Nephron progenitor cell (in vitro differentiated cells): ENCODE results near the gene ABCA12.

Experiments used
- DNase-seq: peaks from one replicate; pipeline ENCODE4 v3.0.0; 2021
- H3K27ac Mint-ChIP-seq: 2 replicates; pipeline ENCODE4 v1.8.0; 2021; ENCODE audit warnings: mild to moderate bottlenecking, moderate library complexity, mixed read lengths
- H3K27me3 Mint-ChIP-seq: 2 replicates; pipeline ENCODE4 v1.8.0; 2021; ENCODE audit warnings: mild to moderate bottlenecking, low read depth, mixed read lengths; ENCODE audit not compliant: poor library complexity
- H3K36me3 Mint-ChIP-seq: 2 replicates; pipeline ENCODE4 v1.8.0; 2021; ENCODE audit warnings: low read depth, mixed read lengths
- H3K4me1 Mint-ChIP-seq: 2 replicates; pipeline ENCODE4 v1.8.0; 2021; ENCODE audit warnings: mixed read lengths
- H3K4me3 Mint-ChIP-seq: 2 replicates; pipeline ENCODE4 v1.8.0; 2021; ENCODE audit warnings: mild to moderate bottlenecking, moderate library complexity, mixed read lengths
- H3K9me3 Mint-ChIP-seq: 2 replicates; pipeline ENCODE4 v1.8.0; 2021; ENCODE audit warnings: mild to moderate bottlenecking, moderate library complexity, mixed read lengths
- TF ChIP-seq, protein P1 (sequence below): fragments of 200-600 bp; sonication (generic); IDR thresholded peaks from 2 replicates; pipeline ENCODE4 v1.5.0; 2021; ENCODE audit warnings: antibody characterized with exemption

The ABCA12 gene

DNA sequence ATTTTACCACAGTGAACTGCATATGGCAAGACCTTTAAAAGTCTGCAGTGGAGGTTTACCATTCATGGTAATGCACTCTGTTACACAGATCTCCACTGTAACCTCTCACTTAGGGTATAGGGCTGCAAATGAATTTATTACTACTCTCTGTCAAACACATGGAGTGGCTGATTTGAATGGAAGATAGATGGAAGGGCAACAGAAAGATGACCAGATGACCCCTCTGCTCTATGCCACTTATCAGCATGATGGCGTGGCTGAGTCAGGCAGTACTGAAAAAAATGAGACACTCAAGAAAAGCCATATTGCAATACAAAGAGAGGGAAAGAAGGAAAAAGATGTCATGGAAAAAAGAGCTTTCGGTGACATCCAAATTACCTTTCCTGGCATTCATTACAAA is 72.3 kb downstream of the ABCA12 start:
- Mint-ChIP-seq H3K4me3 (no peak overlapping the region), H3K27me3 (peaks cover 3% of the 10 kb centered on the region), H3K36me3 (no peaks in the 10 kb centered on the region), H3K9me3 (no peaks in the 10 kb centered on the region), H3K4me1 (no peaks in the 10 kb centered on the region), H3K27ac (no peak overlapping the region)
- DNase-seq, result no peak
- TF ChIP-seq, protein P1, sequence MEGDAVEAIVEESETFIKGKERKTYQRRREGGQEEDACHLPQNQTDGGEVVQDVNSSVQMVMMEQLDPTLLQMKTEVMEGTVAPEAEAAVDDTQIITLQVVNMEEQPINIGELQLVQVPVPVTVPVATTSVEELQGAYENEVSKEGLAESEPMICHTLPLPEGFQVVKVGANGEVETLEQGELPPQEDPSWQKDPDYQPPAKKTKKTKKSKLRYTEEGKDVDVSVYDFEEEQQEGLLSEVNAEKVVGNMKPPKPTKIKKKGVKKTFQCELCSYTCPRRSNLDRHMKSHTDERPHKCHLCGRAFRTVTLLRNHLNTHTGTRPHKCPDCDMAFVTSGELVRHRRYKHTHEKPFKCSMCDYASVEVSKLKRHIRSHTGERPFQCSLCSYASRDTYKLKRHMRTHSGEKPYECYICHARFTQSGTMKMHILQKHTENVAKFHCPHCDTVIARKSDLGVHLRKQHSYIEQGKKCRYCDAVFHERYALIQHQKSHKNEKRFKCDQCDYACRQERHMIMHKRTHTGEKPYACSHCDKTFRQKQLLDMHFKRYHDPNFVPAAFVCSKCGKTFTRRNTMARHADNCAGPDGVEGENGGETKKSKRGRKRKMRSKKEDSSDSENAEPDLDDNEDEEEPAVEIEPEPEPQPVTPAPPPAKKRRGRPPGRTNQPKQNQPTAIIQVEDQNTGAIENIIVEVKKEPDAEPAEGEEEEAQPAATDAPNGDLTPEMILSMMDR, result no peak

DNA sequence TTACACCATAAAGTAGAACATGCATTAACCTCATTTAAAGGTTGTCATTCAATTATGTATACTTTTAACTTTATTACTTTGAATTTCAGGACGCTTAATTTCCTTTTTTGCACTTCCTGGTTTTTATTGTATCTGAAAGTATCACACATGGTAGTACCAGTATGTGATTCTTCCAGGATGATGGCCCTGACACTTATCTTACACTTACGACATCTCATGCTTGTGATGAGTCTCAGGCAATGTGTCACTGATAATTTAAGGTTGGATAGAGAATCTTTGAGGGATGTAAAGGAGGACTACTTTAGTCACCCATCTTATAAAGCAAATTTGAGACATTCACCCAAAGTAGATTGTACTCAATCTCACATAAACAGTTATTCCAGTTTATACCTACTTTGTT is 74.9 kb downstream of the ABCA12 start:
- Mint-ChIP-seq H3K36me3 (no peaks in the 10 kb centered on the region), H3K4me3 (no peak overlapping the region), H3K4me1 (no peaks in the 10 kb centered on the region), H3K27ac (no peak overlapping the region), H3K27me3 (peaks cover 3% of the 10 kb centered on the region), H3K9me3 (no peaks in the 10 kb centered on the region)
- TF ChIP-seq, protein P1, result no peak
- no peak for DNase-seq

DNA sequence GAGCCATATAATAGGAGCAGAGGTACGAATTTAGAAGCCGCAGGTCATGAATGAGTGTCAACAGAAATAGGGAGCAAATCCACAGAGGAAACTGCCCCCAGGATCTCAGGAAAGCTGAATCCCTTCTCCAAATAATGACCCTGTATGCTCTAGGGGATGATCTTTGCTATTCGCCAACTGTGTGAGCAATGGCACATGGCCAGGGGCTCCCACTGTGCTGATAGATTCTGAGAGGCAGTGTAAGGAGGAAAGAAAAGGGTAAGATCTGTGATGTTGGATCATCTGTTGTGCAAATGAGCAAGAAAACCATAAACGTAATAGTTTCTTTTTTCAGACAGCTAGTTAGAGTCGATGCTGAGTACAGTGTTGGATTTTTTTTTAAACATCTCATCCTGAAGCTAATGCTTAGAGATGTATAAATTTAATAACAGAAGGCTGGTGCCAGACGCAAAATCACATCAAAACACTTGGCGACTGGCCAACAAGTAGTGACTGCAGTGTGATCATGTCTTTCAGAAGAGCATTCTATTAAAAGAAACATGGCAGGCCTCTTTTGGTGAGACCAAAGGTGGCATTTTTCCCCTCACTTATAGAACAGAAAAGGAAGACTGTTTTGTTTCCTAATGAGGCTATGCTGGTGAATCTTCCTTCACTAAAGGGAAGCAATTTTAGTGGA is 77.4 kb downstream of the ABCA12 start:
- TF ChIP-seq, protein P1, result no peak
- no peak for DNase-seq
- H3K4me3 Mint-ChIP-seq, result no peak overlapping the region
- H3K27me3 Mint-ChIP-seq, result peaks cover 3% of the 10 kb centered on the region
- peaks cover 4% of the 10 kb centered on the region for H3K4me1 Mint-ChIP-seq
- no peaks in the 10 kb centered on the region for H3K36me3 Mint-ChIP-seq
- H3K27ac Mint-ChIP-seq, result no peak overlapping the region
- no peaks in the 10 kb centered on the region for H3K9me3 Mint-ChIP-seq

DNA sequence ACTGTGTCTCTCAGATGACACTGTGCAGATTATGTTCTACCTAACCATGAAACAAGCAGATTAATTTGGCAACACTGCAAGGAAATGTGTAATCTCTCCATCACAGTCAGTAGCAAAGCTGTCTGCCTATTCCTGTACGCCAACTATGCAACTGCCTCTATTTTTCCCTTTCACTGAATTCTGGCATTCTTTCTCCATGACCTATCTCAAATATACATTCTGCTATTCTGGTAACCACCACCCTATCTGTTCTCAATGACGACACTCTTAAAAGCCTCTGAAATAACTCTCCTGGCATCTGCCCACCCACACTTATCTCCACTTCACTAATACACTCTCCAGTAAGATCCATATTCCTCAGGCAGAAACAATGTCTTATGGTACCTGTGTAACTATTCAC is 78.7 kb downstream of the ABCA12 start:
- peaks cover 3% of the 10 kb centered on the region for H3K27me3 Mint-ChIP-seq
- peaks cover 7% of the 10 kb centered on the region for H3K4me1 Mint-ChIP-seq
- TF ChIP-seq, protein P1, result no peak
- H3K4me3 Mint-ChIP-seq, result no peak overlapping the region
- no peaks in the 10 kb centered on the region for H3K9me3 Mint-ChIP-seq
- DNase-seq, result no peak
- no peak overlapping the region for H3K27ac Mint-ChIP-seq
- H3K36me3 Mint-ChIP-seq, result no peaks in the 10 kb centered on the region

DNA sequence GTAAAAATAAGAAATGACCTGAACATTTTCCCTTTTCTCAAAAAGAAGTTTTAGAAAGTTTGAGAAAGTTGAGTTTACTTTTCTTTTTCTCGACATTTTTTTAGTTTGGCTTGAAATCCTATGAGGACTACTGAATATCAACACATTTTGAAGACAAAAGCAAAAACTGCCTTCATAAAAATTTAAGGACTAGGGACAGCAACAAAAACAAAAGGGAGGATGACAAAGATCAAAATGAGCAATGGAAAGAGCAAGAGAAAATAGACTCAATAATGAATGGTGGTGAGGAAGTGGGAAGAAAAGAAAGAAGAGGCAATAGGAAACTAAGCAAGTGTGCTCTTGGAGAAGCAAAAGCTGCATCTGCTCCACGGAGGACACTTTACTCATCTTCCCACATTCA is 82.5 kb downstream of the ABCA12 start:
- no peaks in the 10 kb centered on the region for H3K36me3 Mint-ChIP-seq
- DNase-seq, result no peak
- H3K4me1 Mint-ChIP-seq, result peaks cover 7% of the 10 kb centered on the region
- H3K9me3 Mint-ChIP-seq, result no peaks in the 10 kb centered on the region
- no peaks in the 10 kb centered on the region for H3K27me3 Mint-ChIP-seq
- no peak overlapping the region for H3K4me3 Mint-ChIP-seq
- no peak overlapping the region for H3K27ac Mint-ChIP-seq
- TF ChIP-seq, protein P1, result no peak

DNA sequence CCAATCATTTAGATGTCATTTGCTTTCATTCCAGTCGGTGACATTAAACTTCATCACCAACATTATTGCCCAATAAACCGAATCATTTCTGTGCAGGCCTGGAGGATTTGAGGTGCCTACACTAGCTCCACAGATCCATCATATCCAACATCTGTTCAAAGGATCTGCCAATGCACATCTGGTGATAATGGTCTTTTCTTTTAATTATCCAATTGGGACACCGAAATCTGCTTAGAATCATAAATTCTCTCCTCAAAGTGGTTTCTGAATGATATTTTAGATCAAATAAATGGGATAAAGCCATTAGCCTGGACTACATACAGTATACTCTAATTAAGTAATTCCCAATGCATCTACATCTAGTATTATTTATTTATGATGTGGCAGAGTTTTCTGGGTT is 85.6 kb downstream of the ABCA12 start:
- Mint-ChIP-seq H3K9me3 (peaks cover 11% of the 10 kb centered on the region), H3K27me3 (no peaks in the 10 kb centered on the region), H3K4me3 (no peak overlapping the region), H3K4me1 (peaks cover 7% of the 10 kb centered on the region), H3K27ac (no peak overlapping the region), H3K36me3 (no peaks in the 10 kb centered on the region)
- DNase-seq, result no peak
- TF ChIP-seq, protein P1, result no peak
